Osteoblast (primary cell): ENCODE results near the gene SLC2A13. TPM values are rescaled to one million over a fixed set of nuclear protein-coding genes. Genes with fewer than 3 reads are reported as not detected.

Experiments used
- DNase-seq: peaks from one replicate; pipeline ENCODE4 v3.0.0; 2011; ENCODE audit warnings: low spot score, mixed read lengths; ENCODE audit not compliant: insufficient read length; ENCODE audit errors: missing footprints
- H2AFZ ChIP-seq: 2 replicates; pipeline ENCODE4 v1.6.0; 2011; ENCODE audit warnings: mild to moderate bottlenecking, low read length
- H3K27ac ChIP-seq: 2 replicates; pipeline ENCODE4 v1.5.1; 2011; ENCODE audit warnings: mild to moderate bottlenecking, low read depth, low read length, moderate library complexity
- H3K27me3 ChIP-seq: 2 replicates; pipeline ENCODE4 v1.6.0; 2012; ENCODE audit warnings: mild to moderate bottlenecking, control low read depth, inconsistent platforms, low read length, moderate library complexity; ENCODE audit not compliant: insufficient read depth
- H3K36me3 ChIP-seq: 2 replicates; pipeline ENCODE4 v1.5.1; 2011; ENCODE audit warnings: mild to moderate bottlenecking, low read length, control low read depth, moderate library complexity; ENCODE audit not compliant: insufficient read depth
- H3K4me1 ChIP-seq: 2 replicates; pipeline ENCODE4 v1.5.1; 2011; ENCODE audit warnings: mild to moderate bottlenecking, low read length, control low read depth, moderate library complexity; ENCODE audit not compliant: insufficient read depth
- H3K4me2 ChIP-seq: 2 replicates; pipeline ENCODE4 v1.6.0; 2011; ENCODE audit warnings: mild to moderate bottlenecking, low read length; ENCODE audit not compliant: insufficient read depth
- H3K4me3 ChIP-seq: fragments of 200-600 bp; sonication (generic); 3 replicates; pipeline ENCODE4 v1.5.1; 2012; ENCODE audit warnings: mild to moderate bottlenecking, low read length, inconsistent platforms; ENCODE audit not compliant: insufficient read depth
- H3K79me2 ChIP-seq: 2 replicates; pipeline ENCODE4 v1.6.0; 2012; ENCODE audit warnings: mild to moderate bottlenecking, low read length, control low read depth, inconsistent platforms; ENCODE audit not compliant: insufficient read depth
- H3K9me3 ChIP-seq: 2 replicates; pipeline ENCODE4 v1.5.1; 2011; ENCODE audit warnings: low read depth, low read length, control low read depth
- H4K20me1 ChIP-seq: 2 replicates; pipeline ENCODE4 v1.6.0; 2012; ENCODE audit warnings: mild to moderate bottlenecking, low read length, control low read depth; ENCODE audit not compliant: insufficient read depth
- small RNA-seq: library from RNA; depleted of rRNA; stranded (forward); fragments of <200 nt; gene quantifications from one replicate; pipeline ENCODE3, GENCODE V24; 2012
- total RNA-seq: library from RNA; depleted of rRNA; stranded (reverse); fragments of >200 nt; gene quantifications from 2 replicates; pipeline ENCODE4 v1.2.3, GENCODE V29; 2012
- TF ChIP-seq, protein P1 (sequence below): IDR thresholded peaks from 2 replicates; pipeline ENCODE4 v1.5.1; 2011; ENCODE audit warnings: mild to moderate bottlenecking, low read depth, low read length, moderate library complexity; ENCODE audit errors: extremely low read depth

Gene SLC2A13
- total RNA-seq, 1 donor, result 12.3 TPM

DNA sequence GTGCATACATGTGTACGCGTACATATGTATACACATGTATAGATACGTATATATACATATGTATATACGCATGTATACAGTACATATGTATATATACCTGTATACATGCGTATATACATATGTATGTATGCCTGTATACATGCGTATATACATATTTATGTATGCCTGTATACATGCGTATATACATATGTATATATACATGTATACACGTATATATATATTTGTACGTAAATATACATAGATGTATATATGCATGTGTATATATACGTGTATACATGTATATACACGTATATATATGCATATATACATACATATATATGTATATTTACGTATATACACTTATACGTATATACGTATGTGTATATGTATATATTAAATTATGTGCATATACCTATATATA lies 392.3 kb downstream of the SLC2A13 start:
- Histone ChIP-seq H4K20me1 (no peaks in the 10 kb centered on the region), H3K4me2 (no peak overlapping the region), H3K79me2 (no peaks in the 10 kb centered on the region), H3K4me1 (no peaks in the 10 kb centered on the region), H2AFZ (no peak overlapping the region), H3K4me3 (no peak overlapping the region), H3K9me3 (no peaks in the 10 kb centered on the region), H3K36me3 (no peaks in the 10 kb centered on the region), H3K27me3 (no peaks in the 10 kb centered on the region), H3K27ac (no peak overlapping the region)
- TF ChIP-seq, protein P1, sequence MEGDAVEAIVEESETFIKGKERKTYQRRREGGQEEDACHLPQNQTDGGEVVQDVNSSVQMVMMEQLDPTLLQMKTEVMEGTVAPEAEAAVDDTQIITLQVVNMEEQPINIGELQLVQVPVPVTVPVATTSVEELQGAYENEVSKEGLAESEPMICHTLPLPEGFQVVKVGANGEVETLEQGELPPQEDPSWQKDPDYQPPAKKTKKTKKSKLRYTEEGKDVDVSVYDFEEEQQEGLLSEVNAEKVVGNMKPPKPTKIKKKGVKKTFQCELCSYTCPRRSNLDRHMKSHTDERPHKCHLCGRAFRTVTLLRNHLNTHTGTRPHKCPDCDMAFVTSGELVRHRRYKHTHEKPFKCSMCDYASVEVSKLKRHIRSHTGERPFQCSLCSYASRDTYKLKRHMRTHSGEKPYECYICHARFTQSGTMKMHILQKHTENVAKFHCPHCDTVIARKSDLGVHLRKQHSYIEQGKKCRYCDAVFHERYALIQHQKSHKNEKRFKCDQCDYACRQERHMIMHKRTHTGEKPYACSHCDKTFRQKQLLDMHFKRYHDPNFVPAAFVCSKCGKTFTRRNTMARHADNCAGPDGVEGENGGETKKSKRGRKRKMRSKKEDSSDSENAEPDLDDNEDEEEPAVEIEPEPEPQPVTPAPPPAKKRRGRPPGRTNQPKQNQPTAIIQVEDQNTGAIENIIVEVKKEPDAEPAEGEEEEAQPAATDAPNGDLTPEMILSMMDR, result no peak
- DNase-seq, result no peak

- Histone ChIP-seq H3K27me3 (no peaks in the 10 kb centered on the region), H3K9me3 (no peaks in the 10 kb centered on the region), H3K27ac (no peak overlapping the region), H3K4me1 (no peaks in the 10 kb centered on the region), H3K4me2 (no peak overlapping the region), H3K36me3 (no peaks in the 10 kb centered on the region), H3K4me3 (no peak overlapping the region), H4K20me1 (no peaks in the 10 kb centered on the region), H3K79me2 (no peaks in the 10 kb centered on the region), H2AFZ (no peak overlapping the region)
- TF ChIP-seq, protein P1, result no peak
- DNase-seq, result no peak
Measured at GRCh38 chr12:39712334-39712733, 393.5 kb downstream of the SLC2A13 start.

Small RNAs within 50 kb of the gene (small RNA-seq; reads per million reads assigned to genes)
- not detected for gene RF00414

Other genes with a start within 250 kb of the SLC2A13 start
- 5.0 and 5.1 TPM in 2 replicates for gene LRRK2, start 118.9 kb upstream of the SLC2A13 start, total RNA-seq